CD4-positive, alpha-beta T cell treated with Interleukin-6 at 100 ng/mL for 8 hours (primary cell): ENCODE data around the gene LEAP2.
A peak's percentile ranks its signal among the peaks of the same experiment; 100 is the strongest.

Source experiments
- DNase-seq: peaks from one replicate; pipeline ENCODE4 v3.0.0-alpha.2; 2020; ENCODE audit warnings: mixed read lengths, low spot score

Gene LEAP2

GRCh38 chr5:132877938-132878337, 4.5 kb downstream of the LEAP2 start:
- DNase-seq: no peak

- peak; percentile 29 for DNase-seq
These were observed 9.9 kb downstream of the LEAP2 start for GRCh38 chr5:132883261-132883834.

DNA sequence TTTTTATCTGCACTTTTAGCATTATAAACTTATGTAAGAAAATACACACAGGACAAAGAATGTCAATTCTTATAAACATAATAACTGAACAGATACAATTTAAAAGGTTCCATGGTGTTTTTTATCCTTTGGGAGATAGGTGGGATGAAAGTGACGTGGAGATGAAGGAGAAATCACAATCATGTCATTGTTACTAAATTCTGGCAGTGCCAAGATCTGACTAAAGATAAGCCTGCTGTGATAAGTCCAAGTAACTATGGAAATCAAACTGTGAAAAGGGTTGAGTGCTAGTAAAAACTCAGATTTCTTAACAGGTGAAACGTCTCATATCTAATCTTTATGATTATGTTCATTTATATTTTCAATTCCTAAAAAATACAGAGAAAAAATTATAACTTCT, 11.1 kb downstream of the LEAP2 start:
- DNase-seq: no peak

DNA sequence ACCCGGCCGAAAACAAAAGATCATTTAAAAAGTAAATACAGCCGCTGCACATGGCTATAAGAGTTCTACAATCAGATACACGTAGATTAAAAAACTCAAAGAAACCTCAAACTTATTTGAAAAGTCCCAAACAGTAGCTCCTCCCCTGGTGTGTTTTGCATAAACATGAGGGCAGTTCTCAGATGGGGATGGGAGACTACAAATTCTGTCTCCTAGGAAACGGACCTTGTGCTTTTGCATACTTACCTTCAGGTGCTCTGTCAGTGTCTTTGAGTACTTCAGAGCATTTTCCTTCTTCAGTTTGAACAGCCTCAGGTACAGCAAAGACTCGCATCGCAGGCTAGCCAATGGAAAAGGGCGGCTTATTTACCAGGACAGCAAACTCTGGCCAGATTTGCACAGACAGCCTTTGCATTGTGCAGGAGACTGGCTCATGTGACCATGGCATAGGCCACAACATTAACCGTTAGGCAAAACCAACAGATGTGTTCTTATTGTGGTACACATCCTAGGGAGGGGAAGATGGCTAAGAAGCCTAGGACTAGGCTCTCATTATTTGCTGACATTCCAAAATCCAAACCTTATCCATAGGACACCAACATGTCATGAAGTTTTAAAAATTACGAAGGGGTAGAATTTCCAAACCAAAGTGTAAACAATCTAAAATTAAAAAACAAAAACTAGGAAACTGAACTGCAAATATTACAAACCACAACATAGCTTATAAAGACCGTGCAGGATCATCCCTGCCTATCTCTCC, 12.8 kb downstream of the LEAP2 start:
- DNase-seq: no peak

DNA sequence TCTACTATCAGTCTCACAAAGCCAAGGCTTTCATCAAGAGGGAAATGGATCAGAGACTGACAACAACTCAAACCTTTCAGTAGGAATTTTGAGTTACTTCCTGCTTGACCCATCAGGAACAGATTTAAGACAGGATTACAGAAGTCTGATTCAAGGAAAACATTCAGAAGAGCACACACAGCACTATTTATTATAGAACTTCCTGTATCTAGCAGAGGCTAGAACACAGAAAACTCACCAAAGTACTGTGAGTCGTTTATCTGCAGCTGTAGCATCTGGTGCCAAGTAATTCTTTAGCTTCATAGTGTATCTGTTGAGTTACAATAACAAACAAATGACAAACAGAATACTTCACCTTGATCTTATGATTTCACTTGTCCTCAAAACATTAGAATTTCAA, 13.8 kb downstream of the LEAP2 start:
- DNase-seq: no peak

DNA sequence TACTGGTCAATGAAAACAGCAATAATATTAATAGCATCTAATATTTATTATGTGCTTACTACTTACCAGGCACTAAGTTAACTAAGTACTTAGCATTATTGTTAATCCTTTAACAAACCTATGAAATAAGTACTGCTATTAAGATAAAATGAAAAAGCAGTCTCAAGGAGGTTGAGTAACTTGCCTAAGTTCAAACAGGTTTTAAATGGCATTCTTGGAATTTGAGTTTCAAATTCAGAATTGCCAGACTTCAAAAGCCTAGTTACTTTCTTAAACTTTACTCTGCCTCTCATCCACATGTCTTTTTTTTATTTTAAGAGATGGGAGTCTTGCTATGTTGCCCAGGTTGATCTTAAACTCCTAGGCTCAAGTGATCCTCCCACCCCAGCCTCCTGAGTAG, 16.0 kb downstream of the LEAP2 start:
- DNase-seq: no peak

- no peak for DNase-seq
These were observed 17.3 kb downstream of the LEAP2 start for GRCh38 chr5:132890817-132891216.

DNA sequence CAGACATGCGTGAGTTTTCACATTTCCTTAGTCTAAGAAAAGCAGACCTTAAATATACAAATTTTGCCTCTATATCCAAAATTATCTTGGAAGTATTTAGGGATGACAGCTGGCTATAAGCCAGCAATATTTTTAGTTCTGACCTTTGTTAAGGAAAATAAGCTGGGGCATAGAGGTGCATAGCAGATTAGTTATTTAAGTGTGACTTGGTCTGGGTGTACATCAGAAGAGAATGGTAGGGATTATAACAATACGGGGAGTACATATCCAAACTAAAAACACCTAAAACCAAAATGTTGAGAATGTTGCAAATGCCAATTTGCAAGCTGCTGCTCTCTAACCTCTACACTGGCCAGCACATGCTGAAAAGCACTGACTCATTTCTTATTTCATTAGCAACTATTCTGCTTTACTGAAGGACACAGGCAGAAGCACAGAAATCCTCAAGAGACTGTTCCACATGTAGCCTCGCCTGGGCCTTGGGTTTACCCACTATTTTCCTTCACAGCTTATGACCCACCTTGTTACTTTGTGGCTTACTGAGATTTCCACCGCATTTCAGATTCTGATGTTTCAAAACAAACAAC, 22.3 kb downstream of the LEAP2 start:
- no peak for DNase-seq

DNA sequence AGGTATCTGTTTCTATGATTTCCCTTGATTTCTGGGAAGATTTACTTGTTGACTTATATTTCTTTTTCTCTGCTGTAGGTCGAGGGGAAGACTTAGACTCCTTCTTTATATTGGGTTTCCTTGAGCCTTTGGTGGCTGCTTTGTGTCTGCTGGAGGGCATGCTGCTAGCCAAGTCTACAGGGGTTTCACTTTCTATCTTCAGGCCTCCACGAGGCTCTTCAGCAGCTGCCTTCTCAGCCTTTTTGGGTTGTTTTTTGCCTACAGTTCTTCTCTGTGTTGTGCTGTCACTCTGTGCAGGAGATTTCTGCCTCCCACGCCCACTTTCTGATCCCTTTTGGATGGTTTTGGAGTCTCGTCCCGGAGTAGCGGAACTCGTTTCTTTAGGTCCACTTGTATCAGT, 23.2 kb downstream of the LEAP2 start:
- DNase-seq: no peak

DNA sequence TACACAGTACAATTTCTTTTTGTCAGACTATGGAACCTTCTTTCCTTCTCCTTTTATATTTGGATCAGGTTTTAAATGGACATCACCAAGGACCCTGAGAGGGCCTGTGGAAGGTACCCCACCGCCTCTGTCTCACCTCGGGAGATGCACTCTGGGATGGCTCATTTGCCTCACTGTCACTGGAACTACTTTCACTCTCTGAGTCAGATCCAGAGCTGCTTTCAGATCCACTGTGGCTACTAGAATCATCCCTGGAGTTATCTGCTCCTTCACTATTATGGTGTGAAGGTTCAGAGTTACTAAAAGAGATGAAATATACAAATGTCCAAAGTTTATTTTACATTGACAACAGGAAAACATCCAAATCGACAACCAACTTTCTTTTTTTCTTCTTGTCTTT, 24.6 kb downstream of the LEAP2 start:
- DNase-seq: no peak

GRCh38 chr5:132901036-132901435, 27.6 kb downstream of the LEAP2 start:
- no peak for DNase-seq

DNA sequence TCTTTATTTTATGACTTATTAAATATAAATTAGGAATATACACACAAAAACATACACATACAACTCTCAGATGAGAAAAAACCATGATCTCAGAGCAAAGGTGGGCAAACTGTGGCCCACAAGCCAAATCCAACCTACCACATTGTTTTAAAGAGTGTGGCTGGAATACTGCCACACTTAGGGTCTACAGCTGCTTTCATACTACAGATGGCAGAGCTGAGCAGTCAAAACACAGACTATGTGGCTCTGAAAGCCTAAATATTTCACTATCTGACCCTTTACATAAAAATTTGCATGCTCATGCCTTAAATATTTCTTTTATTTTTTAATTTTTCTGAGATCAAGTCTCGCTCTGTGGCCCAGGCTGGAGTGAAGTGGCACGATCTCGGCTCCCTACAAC, 28.3 kb downstream of the LEAP2 start:
- DNase-seq: no peak

DNA sequence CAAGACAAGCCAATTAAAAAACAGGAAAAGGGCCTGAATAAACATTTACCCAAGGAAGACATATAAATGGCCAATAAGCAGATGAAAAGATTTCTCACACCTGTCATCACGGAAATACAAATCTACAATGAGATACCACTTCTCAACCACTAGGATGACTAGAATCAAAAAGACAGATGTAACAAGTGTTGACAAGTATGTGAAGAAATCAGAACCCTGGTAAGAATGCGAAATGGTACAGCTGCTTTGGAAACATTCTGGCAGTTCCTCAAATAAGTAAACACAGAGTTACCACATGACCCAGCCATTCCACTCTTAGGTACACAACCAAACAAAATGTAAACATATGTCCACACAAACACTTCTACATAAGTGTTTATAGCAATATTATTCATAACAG, 32.5 kb downstream of the LEAP2 start:
- no peak for DNase-seq

- DNase-seq: no peak
These were observed 33.7 kb downstream of the LEAP2 start for GRCh38 chr5:132907161-132907560.

DNA sequence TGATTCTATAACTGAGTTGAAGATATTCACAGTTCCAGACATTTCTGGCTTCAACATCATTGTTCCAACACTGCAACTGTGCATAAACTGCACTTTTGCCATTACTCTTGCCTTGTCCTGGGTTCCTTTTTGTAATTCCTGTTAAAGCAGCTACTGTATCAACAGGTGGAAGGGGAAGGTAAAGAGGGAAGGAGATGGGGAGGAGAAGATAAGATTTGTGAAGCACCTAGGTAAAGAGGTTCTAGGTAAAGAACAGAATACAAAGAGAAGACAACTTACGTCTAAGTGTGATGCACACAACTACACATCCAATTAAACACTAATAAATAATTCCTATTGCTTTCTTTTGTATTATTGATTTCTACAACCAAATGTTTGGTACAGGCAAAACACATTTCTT, 36.2 kb downstream of the LEAP2 start:
- DNase-seq: no peak

DNA sequence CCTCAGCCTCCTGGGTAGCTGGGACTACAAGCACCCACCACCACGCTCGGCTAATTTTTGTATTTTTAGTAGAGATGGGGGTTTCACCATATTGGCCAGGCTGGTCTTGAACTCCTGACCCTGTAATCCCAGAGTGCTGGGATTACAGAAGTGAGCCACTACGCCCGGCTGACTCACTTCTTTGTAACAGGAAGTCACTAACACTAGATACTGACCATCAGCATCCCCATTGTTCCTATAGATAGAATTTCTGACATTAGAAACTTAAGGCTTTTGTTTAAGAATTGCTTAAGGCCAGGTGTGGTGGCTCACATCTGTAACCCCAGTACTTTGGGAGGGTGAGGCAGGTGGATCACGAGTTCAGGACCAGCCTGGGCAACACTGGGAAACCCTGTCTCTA, 42.2 kb downstream of the LEAP2 start:
- no peak for DNase-seq

GRCh38 chr5:132916086-132916485, 42.6 kb downstream of the LEAP2 start:
- no peak for DNase-seq
